Measurements from ENCODE around the gene TATDN2. TPM values are rescaled to one million over a fixed set of nuclear protein-coding genes. Genes with fewer than 3 reads are reported as not detected.
"Not testable (repeated sequence)": the region's sequence is repeated elsewhere in the genome, so short reads cannot be mapped to it uniquely, and the experiment has no call there.

The TATDN2 gene
- total RNA-seq, 5 donors from 2014 or later (not counting 1 experiment from before 2014, with no cell fraction given): 58.9 to 82.3 (median 79.9) TPM

- WGBS (ENCODE audit: insufficient coverage): 88% methylated on average over 9 of the region's 12 CpGs
- peak overlapping the region in 1 of 2 donors; percentile 31 for H3K27ac Mint-ChIP-seq
Observed at GRCh38 chr3:10294030-10294586, 45.8 kb downstream of the TATDN2 start.

GRCh38 chr3:10298064-10298463 is 49.8 kb downstream of the TATDN2 start:
- DNase-seq: not testable (repeated sequence)

More at GRCh38 chr3:10294030-10294586, 45.8 kb downstream of the TATDN2 start:
- H3K4me1 Mint-ChIP-seq: peaks cover 8 to 20% (median 18%) of the 10 kb centered on the region in 3 donors
- ChIA-PET POLR2A (interaction anchor here in 1 of 2 donors (0.6 kb wide), 1 partner anchor 171 kb away, joined by 14 read pairs; no protein-coding TSS in a partner anchor), CTCF (interaction anchor here in 1 of 2 donors (0.6 kb wide), 1 partner anchor 31 kb away, joined by 3 read pairs; no protein-coding TSS in a partner anchor)
- peaks cover 3 to 25% of the 10 kb centered on the region in 2 donors for H3K36me3 ChIP-seq (ENCODE audit: control insufficient read depth in 2 of 2, extremely low read depth in 1 of 2, insufficient read depth in 1 of 2, low read length in 1 of 2)
- no peaks in the 10 kb centered on the region for H3K9me3 Mint-ChIP-seq
- H3K4me1 ChIP-seq (ENCODE audit: control insufficient read depth in 1 of 2, extremely low read depth in 1 of 2, insufficient read depth in 2 of 2, low read length in 2 of 2): peaks cover 0 to 8% of the 10 kb centered on the region in 2 experiments
- no peak overlapping the region for H3K27ac ChIP-seq (ENCODE audit: low read length)
- ATAC-seq (replicated peaks in 1 of 4) (no peak), DNase-seq (no peak)
- peaks cover 33% of the 10 kb centered on the region for H3K36me3 Mint-ChIP-seq
- no peak overlapping the region for H3K4me3 ChIP-seq (ENCODE audit: control insufficient read depth in 1 of 2, extremely low read depth in 1 of 2, low read length in 1 of 2)
- H3K27me3 ChIP-seq (replicated peaks in 1 of 2; ENCODE audit: control insufficient read depth in 2 of 2, extremely low read depth in 1 of 2, insufficient read depth in 2 of 2, low read length in 1 of 2): no peaks in the 10 kb centered on the region
- H3K27me3 Mint-ChIP-seq: no peaks in the 10 kb centered on the region
- H3K9me3 ChIP-seq: no peaks in the 10 kb centered on the region
- no peak overlapping the region for H3K4me3 Mint-ChIP-seq

GRCh38 chr3:10299175-10299574 is 50.9 kb downstream of the TATDN2 start:
- ATAC-seq (replicated peaks in 1 of 4) (no peak), DNase-seq (no peak)
- no peak overlapping the region for H3K4me3 Mint-ChIP-seq
- Histone ChIP-seq H3K27me3 (replicated peaks in 1 of 2; ENCODE audit: control insufficient read depth in 2 of 2, extremely low read depth in 1 of 2, insufficient read depth in 2 of 2, low read length in 1 of 2) (no peaks in the 10 kb centered on the region), H3K4me3 (ENCODE audit: control insufficient read depth in 1 of 2, extremely low read depth in 1 of 2, low read length in 1 of 2) (no peak overlapping the region), H3K27ac (ENCODE audit: low read length) (no peak overlapping the region), H3K9me3 (no peaks in the 10 kb centered on the region), H3K4me1 (ENCODE audit: control insufficient read depth in 1 of 2, extremely low read depth in 1 of 2, insufficient read depth in 2 of 2, low read length in 2 of 2) (peaks cover 0 to 5% of the 10 kb centered on the region in 2 experiments), H3K36me3 (ENCODE audit: control insufficient read depth in 2 of 2, extremely low read depth in 1 of 2, insufficient read depth in 1 of 2, low read length in 1 of 2) (peaks cover 7 to 50% of the 10 kb centered on the region in 2 donors)
- WGBS (ENCODE audit: insufficient coverage): no CpG with 5 or more reads among the region's 2 CpGs
- CTCF ChIA-PET: interaction anchor here in 1 of 2 donors (0.6 to 1.0 kb wide), 3 partner anchors 12 to 305 kb away, joined by 3 to 8 read pairs (median 4); no protein-coding TSS in a partner anchor
- POLR2A ChIA-PET: no interaction called here
- no peaks in the 10 kb centered on the region for H3K27me3 Mint-ChIP-seq
- H3K9me3 Mint-ChIP-seq: no peaks in the 10 kb centered on the region
- peak overlapping the region; percentile 48 to 66 for H3K27ac Mint-ChIP-seq
- H3K4me1 Mint-ChIP-seq: peaks cover 7 to 14% (median 12%) of the 10 kb centered on the region in 3 donors
- peaks cover 57% of the 10 kb centered on the region for H3K36me3 Mint-ChIP-seq

More at GRCh38 chr3:10298064-10298463, 49.8 kb downstream of the TATDN2 start:
- Mint-ChIP-seq H3K4me1 (peaks cover 8 to 17% (median 16%) of the 10 kb centered on the region in 3 donors), H3K36me3 (peaks cover 52% of the 10 kb centered on the region)
- H3K27ac ChIP-seq (ENCODE audit: low read length); ATAC-seq (replicated peaks in 1 of 4); H3K4me3 Mint-ChIP-seq; H3K27me3 Mint-ChIP-seq; H3K27ac Mint-ChIP-seq; H3K9me3 Mint-ChIP-seq; H3K27me3 ChIP-seq (replicated peaks in 1 of 2; ENCODE audit: control insufficient read depth in 2 of 2, extremely low read depth in 1 of 2, insufficient read depth in 2 of 2, low read length in 1 of 2); POLR2A ChIA-PET; H3K9me3 ChIP-seq; H3K4me1 ChIP-seq (ENCODE audit: control insufficient read depth in 1 of 2, extremely low read depth in 1 of 2, insufficient read depth in 2 of 2, low read length in 2 of 2); CTCF ChIA-PET; H3K4me3 ChIP-seq (ENCODE audit: control insufficient read depth in 1 of 2, extremely low read depth in 1 of 2, low read length in 1 of 2): not testable (repeated sequence)
- WGBS (ENCODE audit: insufficient coverage): no CpG with 5 or more reads among the region's 1 CpG
- H3K36me3 ChIP-seq (ENCODE audit: control insufficient read depth in 2 of 2, extremely low read depth in 1 of 2, insufficient read depth in 1 of 2, low read length in 1 of 2): peaks cover 7 to 40% of the 10 kb centered on the region in 2 donors

- Histone ChIP-seq H3K4me3 (ENCODE audit: control insufficient read depth in 1 of 2, extremely low read depth in 1 of 2, low read length in 1 of 2) (no peak overlapping the region), H3K36me3 (ENCODE audit: control insufficient read depth in 2 of 2, extremely low read depth in 1 of 2, insufficient read depth in 1 of 2, low read length in 1 of 2) (peaks cover 7 to 55% of the 10 kb centered on the region in 2 donors), H3K27ac (ENCODE audit: low read length) (no peak overlapping the region), H3K9me3 (no peaks in the 10 kb centered on the region), H3K4me1 (ENCODE audit: control insufficient read depth in 1 of 2, extremely low read depth in 1 of 2, insufficient read depth in 2 of 2, low read length in 2 of 2) (peaks cover 0 to 5% of the 10 kb centered on the region in 2 experiments), H3K27me3 (replicated peaks in 1 of 2; ENCODE audit: control insufficient read depth in 2 of 2, extremely low read depth in 1 of 2, insufficient read depth in 2 of 2, low read length in 1 of 2) (no peaks in the 10 kb centered on the region)
- Mint-ChIP-seq H3K27me3 (no peaks in the 10 kb centered on the region), H3K9me3 (no peaks in the 10 kb centered on the region), H3K4me3 (no peak overlapping the region), H3K36me3 (peaks cover 56% of the 10 kb centered on the region), H3K27ac (peak overlapping the region; percentile 48 to 66), H3K4me1 (peaks cover 7 to 12% (median 10%) of the 10 kb centered on the region in 3 donors)
- CTCF ChIA-PET: interaction anchor here in 1 of 2 donors (0.6 to 1.0 kb wide), 3 partner anchors 13 to 306 kb away, joined by 3 to 8 read pairs (median 4); no protein-coding TSS in a partner anchor
- DNase-seq (no peak), ATAC-seq (replicated peaks in 1 of 4) (no peak)
- WGBS (ENCODE audit: insufficient coverage): 65% methylated on average over 6 of the region's 6 CpGs
- POLR2A ChIA-PET: no interaction called here
Observed at GRCh38 chr3:10299679-10300078, 51.4 kb downstream of the TATDN2 start.

GRCh38 chr3:10300087-10300486 is 51.8 kb downstream of the TATDN2 start:
- POLR2A ChIA-PET: no interaction called here
- Histone ChIP-seq H3K4me1 (ENCODE audit: control insufficient read depth in 1 of 2, extremely low read depth in 1 of 2, insufficient read depth in 2 of 2, low read length in 2 of 2) (peaks cover 0 to 5% of the 10 kb centered on the region in 2 experiments), H3K27me3 (replicated peaks in 1 of 2; ENCODE audit: control insufficient read depth in 2 of 2, extremely low read depth in 1 of 2, insufficient read depth in 2 of 2, low read length in 1 of 2) (no peaks in the 10 kb centered on the region), H3K36me3 (ENCODE audit: control insufficient read depth in 2 of 2, extremely low read depth in 1 of 2, insufficient read depth in 1 of 2, low read length in 1 of 2) (peaks cover 8 to 59% of the 10 kb centered on the region in 2 donors), H3K9me3 (no peaks in the 10 kb centered on the region), H3K27ac (ENCODE audit: low read length) (no peak overlapping the region), H3K4me3 (ENCODE audit: control insufficient read depth in 1 of 2, extremely low read depth in 1 of 2, low read length in 1 of 2) (no peak overlapping the region)
- 91% methylated on average over 9 of the region's 9 CpGs for WGBS (ENCODE audit: insufficient coverage)
- DNase-seq (no peak), ATAC-seq (replicated peaks in 1 of 4) (no peak)
- H3K9me3 Mint-ChIP-seq: no peaks in the 10 kb centered on the region
- peaks cover 56% of the 10 kb centered on the region for H3K36me3 Mint-ChIP-seq
- H3K4me1 Mint-ChIP-seq: peaks cover 7 to 12% (median 10%) of the 10 kb centered on the region in 3 donors
- CTCF ChIA-PET: interaction anchor here in 1 of 2 donors (0.7 kb wide), 1 partner anchor 13 kb away, joined by 4 read pairs; no protein-coding TSS in a partner anchor
- no peaks in the 10 kb centered on the region for H3K27me3 Mint-ChIP-seq
- peak overlapping the region in 1 of 2 donors; percentile 66 for H3K27ac Mint-ChIP-seq
- H3K4me3 Mint-ChIP-seq: no peak overlapping the region

DNA sequence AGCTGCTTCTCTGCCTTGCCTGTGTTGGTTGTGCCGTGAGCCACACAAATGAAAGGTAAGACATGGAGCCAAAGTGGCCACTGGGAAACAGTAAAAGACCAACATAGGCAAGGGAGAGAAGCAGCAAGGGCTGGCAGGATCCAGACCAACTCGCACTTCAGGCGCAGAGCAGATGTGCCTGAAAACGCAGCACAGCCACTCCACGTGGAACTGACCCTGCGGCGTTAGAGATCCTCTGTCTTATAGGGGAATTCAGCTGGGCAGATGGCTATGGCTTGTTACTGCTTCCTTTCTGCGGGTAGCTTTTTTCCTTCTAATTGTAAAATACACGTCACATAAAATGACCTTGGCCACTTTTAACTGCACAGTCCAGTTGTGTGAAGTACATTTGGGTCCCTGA is 54.8 kb downstream of the TATDN2 start:
- no peak overlapping the region for H3K27ac ChIP-seq (ENCODE audit: low read length)
- Mint-ChIP-seq H3K36me3 (peaks cover 61% of the 10 kb centered on the region), H3K4me3 (no peak overlapping the region), H3K27ac (no peak overlapping the region), H3K27me3 (no peaks in the 10 kb centered on the region), H3K9me3 (no peaks in the 10 kb centered on the region), H3K4me1 (peaks cover 7 to 12% (median 10%) of the 10 kb centered on the region in 3 donors)
- H3K4me3 ChIP-seq (ENCODE audit: control insufficient read depth in 1 of 2, extremely low read depth in 1 of 2, low read length in 1 of 2): no peak overlapping the region
- ATAC-seq (replicated peaks in 1 of 4): no peak
- no peaks in the 10 kb centered on the region for H3K27me3 ChIP-seq (replicated peaks in 1 of 2; ENCODE audit: control insufficient read depth in 2 of 2, extremely low read depth in 1 of 2, insufficient read depth in 2 of 2, low read length in 1 of 2)
- 97% methylated on average over 7 of the region's 9 CpGs for WGBS (ENCODE audit: insufficient coverage)
- no peaks in the 10 kb centered on the region for H3K9me3 ChIP-seq
- peaks cover 12 to 79% of the 10 kb centered on the region in 2 donors for H3K36me3 ChIP-seq (ENCODE audit: control insufficient read depth in 2 of 2, extremely low read depth in 1 of 2, insufficient read depth in 1 of 2, low read length in 1 of 2)
- CTCF ChIA-PET: no interaction called here
- POLR2A ChIA-PET: no interaction called here
- H3K4me1 ChIP-seq (ENCODE audit: control insufficient read depth in 1 of 2, extremely low read depth in 1 of 2, insufficient read depth in 2 of 2, low read length in 2 of 2): peaks cover 0 to 5% of the 10 kb centered on the region in 2 experiments
- no peak for DNase-seq

All from T-cell (primary cell).